Keratinocyte (primary cell): Measurements from ENCODE around the gene PDZD2.

Experiments
- EZH2 ChIP-seq: IDR thresholded peaks from one replicate; pipeline ENCODE4 v1.6.1; 2012; ENCODE audit warnings: inconsistent platforms, mild to moderate bottlenecking, low read length, moderate library complexity
- TF ChIP-seq, protein P1 (sequence below), 3 experiments: IDR thresholded peaks in 1 of 3; conservative IDR thresholded peaks in 1 of 3; optimal IDR thresholded peaks in 1 of 3; 2 replicates in 2 of 3; 3 replicates in 1 of 3; pipeline versions ENCODE3 to v1.5.1; 2011; ENCODE audit warnings: low read length in 3 of 3, mild to moderate bottlenecking in 3 of 3, moderate library complexity in 2 of 3, control low read depth in 1 of 3, inconsistent platforms in 1 of 3; ENCODE audit not compliant: insufficient read depth in 2 of 3; ENCODE audit errors: extremely low read depth in 1 of 3

- TF ChIP-seq EZH2 = no peak
- TF ChIP-seq, protein P1, sequence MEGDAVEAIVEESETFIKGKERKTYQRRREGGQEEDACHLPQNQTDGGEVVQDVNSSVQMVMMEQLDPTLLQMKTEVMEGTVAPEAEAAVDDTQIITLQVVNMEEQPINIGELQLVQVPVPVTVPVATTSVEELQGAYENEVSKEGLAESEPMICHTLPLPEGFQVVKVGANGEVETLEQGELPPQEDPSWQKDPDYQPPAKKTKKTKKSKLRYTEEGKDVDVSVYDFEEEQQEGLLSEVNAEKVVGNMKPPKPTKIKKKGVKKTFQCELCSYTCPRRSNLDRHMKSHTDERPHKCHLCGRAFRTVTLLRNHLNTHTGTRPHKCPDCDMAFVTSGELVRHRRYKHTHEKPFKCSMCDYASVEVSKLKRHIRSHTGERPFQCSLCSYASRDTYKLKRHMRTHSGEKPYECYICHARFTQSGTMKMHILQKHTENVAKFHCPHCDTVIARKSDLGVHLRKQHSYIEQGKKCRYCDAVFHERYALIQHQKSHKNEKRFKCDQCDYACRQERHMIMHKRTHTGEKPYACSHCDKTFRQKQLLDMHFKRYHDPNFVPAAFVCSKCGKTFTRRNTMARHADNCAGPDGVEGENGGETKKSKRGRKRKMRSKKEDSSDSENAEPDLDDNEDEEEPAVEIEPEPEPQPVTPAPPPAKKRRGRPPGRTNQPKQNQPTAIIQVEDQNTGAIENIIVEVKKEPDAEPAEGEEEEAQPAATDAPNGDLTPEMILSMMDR (optimal IDR thresholded peaks at IDR 0.05 in 1 of 3, IDR thresholded peaks at IDR 0.05 in 1 of 3, conservative IDR thresholded peaks at IDR 0.05 in 1 of 3; ENCODE audit: extremely low read depth in 1 of 3, insufficient read depth in 2 of 3, low read length in 3 of 3) = no peak
These were observed 241.5 kb downstream of the PDZD2 start for GRCh38 chr5:31880449-31880848.
